ENCODE measurements around the gene PACRG. TPM values are rescaled to one million over a fixed set of nuclear protein-coding genes. Genes with fewer than 3 reads are reported as not detected.

Gene PACRG
- total and polyA plus RNA-seq, 4 donors = 0.47 to 3.8 (median 2.4) TPM

GRCh38 chr6:163123098-163123497 is 395.3 kb downstream of the PACRG start:
- H3K4me3 ChIP-seq (ENCODE audit: low read depth in 1 of 3, low read length in 3 of 3) = no peak overlapping the region
- H3K9me3 ChIP-seq (ENCODE audit: control insufficient read depth in 4 of 4, low read length in 3 of 4) = no peaks in the 10 kb centered on the region
- TF ChIP-seq EGR1 (IDR thresholded peaks at IDR 0.05; ENCODE audit: low read depth in 2 of 2) (no peak), HNF4A (conservative IDR thresholded peaks at IDR 0.05) (no peak), NR2F2 (IDR thresholded peaks at IDR 0.05) (no peak), REST (IDR thresholded peaks at IDR 0.05) (no peak), TAF1 (conservative IDR thresholded peaks at IDR 0.05) (no peak), YY1 (IDR thresholded peaks at IDR 0.05) (no peak), ZBTB33 (IDR thresholded peaks at IDR 0.05) (no peak), FOXA2 (IDR thresholded peaks at IDR 0.05) (no peak), JUND (IDR thresholded peaks at IDR 0.05) (no peak), RAD21 (IDR thresholded peaks at IDR 0.05) (no peak), FOXA1 (IDR thresholded peaks at IDR 0.05) (no peak)
- no peak overlapping the region for H3K27ac ChIP-seq (ENCODE audit: low read depth in 1 of 2, low read length in 2 of 2)
- DNase-seq (ENCODE audit: low spot score) = no peak
- no peaks in the 10 kb centered on the region for H3K4me1 ChIP-seq (ENCODE audit: control insufficient read depth in 4 of 4, insufficient read depth in 4 of 4, low read length in 3 of 4)
- no peaks in the 10 kb centered on the region for H3K27me3 ChIP-seq (ENCODE audit: control insufficient read depth in 4 of 4, insufficient read depth in 4 of 4, low read length in 3 of 4)
- WGBS = 90% methylated on average over 9 of the region's 9 CpGs
- no peaks in the 10 kb centered on the region for H3K36me3 ChIP-seq (ENCODE audit: control insufficient read depth in 4 of 4, insufficient read depth in 3 of 4, low read depth in 1 of 4, low read length in 3 of 4)
- no peak overlapping the region for H3K9ac ChIP-seq (ENCODE audit: low read depth in 1 of 2, low read length in 2 of 2)

- Histone ChIP-seq H3K9ac (ENCODE audit: low read depth in 1 of 2, low read length in 2 of 2) (no peak overlapping the region), H3K9me3 (ENCODE audit: control insufficient read depth in 4 of 4, low read length in 3 of 4) (no peaks in the 10 kb centered on the region), H3K4me1 (ENCODE audit: control insufficient read depth in 4 of 4, insufficient read depth in 4 of 4, low read length in 3 of 4) (no peaks in the 10 kb centered on the region), H3K4me3 (ENCODE audit: low read depth in 1 of 3, low read length in 3 of 3) (no peak overlapping the region), H3K27ac (ENCODE audit: low read depth in 1 of 2, low read length in 2 of 2) (no peak overlapping the region), H3K27me3 (ENCODE audit: control insufficient read depth in 4 of 4, insufficient read depth in 4 of 4, low read length in 3 of 4) (no peaks in the 10 kb centered on the region), H3K36me3 (ENCODE audit: control insufficient read depth in 4 of 4, insufficient read depth in 3 of 4, low read depth in 1 of 4, low read length in 3 of 4) (no peaks in the 10 kb centered on the region)
- 89% methylated on average over 4 of the region's 4 CpGs for WGBS
- TF ChIP-seq RXRA (IDR thresholded peaks at IDR 0.05) = no peak
- no peak for TF ChIP-seq HNF4G (IDR thresholded peaks at IDR 0.05)
- no peak for TF ChIP-seq RAD21 (IDR thresholded peaks at IDR 0.05)
- DNase-seq (ENCODE audit: low spot score) = no peak
These were observed 399.0 kb downstream of the PACRG start for GRCh38 chr6:163126741-163127140.

GRCh38 chr6:163127587-163127986 is 399.8 kb downstream of the PACRG start:
- DNase-seq (ENCODE audit: low spot score) = no peak
- H3K4me3 ChIP-seq (ENCODE audit: low read depth in 1 of 3, low read length in 3 of 3) = no peak overlapping the region
- H3K9me3 ChIP-seq (ENCODE audit: control insufficient read depth in 4 of 4, low read length in 3 of 4) = no peaks in the 10 kb centered on the region
- no peak overlapping the region for H3K27ac ChIP-seq (ENCODE audit: low read depth in 1 of 2, low read length in 2 of 2)
- H3K9ac ChIP-seq (ENCODE audit: low read depth in 1 of 2, low read length in 2 of 2) = no peak overlapping the region
- no peaks in the 10 kb centered on the region for H3K36me3 ChIP-seq (ENCODE audit: control insufficient read depth in 4 of 4, insufficient read depth in 3 of 4, low read depth in 1 of 4, low read length in 3 of 4)
- no peaks in the 10 kb centered on the region for H3K27me3 ChIP-seq (ENCODE audit: control insufficient read depth in 4 of 4, insufficient read depth in 4 of 4, low read length in 3 of 4)
- no peaks in the 10 kb centered on the region for H3K4me1 ChIP-seq (ENCODE audit: control insufficient read depth in 4 of 4, insufficient read depth in 4 of 4, low read length in 3 of 4)
- 100% methylated on average over 1 of the region's 1 CpG for WGBS
- TF ChIP-seq YY1 (IDR thresholded peaks at IDR 0.05) = no peak
- TF ChIP-seq JUND (IDR thresholded peaks at IDR 0.05) = no peak
- TF ChIP-seq ZBTB33 (IDR thresholded peaks at IDR 0.05) = no peak
- TF ChIP-seq GABPA (IDR thresholded peaks at IDR 0.05 in 1 of 2, conservative IDR thresholded peaks at IDR 0.05 in 1 of 2) = no peak
- TF ChIP-seq HNF4A (conservative IDR thresholded peaks at IDR 0.05) = no peak
- TF ChIP-seq FOXA2 (IDR thresholded peaks at IDR 0.05) = no peak
- TF ChIP-seq HNF4G (IDR thresholded peaks at IDR 0.05) = no peak
- no peak for TF ChIP-seq RAD21 (IDR thresholded peaks at IDR 0.05)
- no peak for TF ChIP-seq REST (IDR thresholded peaks at IDR 0.05)
- no peak for TF ChIP-seq NR2F2 (IDR thresholded peaks at IDR 0.05)
- no peak for TF ChIP-seq TAF1 (conservative IDR thresholded peaks at IDR 0.05)
- TF ChIP-seq SP1 (IDR thresholded peaks at IDR 0.05) = no peak
- TF ChIP-seq, protein P1, sequence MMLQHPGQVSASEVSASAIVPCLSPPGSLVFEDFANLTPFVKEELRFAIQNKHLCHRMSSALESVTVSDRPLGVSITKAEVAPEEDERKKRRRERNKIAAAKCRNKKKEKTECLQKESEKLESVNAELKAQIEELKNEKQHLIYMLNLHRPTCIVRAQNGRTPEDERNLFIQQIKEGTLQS (IDR thresholded peaks at IDR 0.05) = no peak
